Large intestine (tissue), 3 donors: ENCODE data around the gene HYAL1. TPM values are rescaled to one million over a fixed set of nuclear protein-coding genes. Genes with fewer than 3 reads are reported as not detected.
"Not testable (repeated sequence)": the region's sequence is repeated elsewhere in the genome, so short reads cannot be mapped to it uniquely, and the experiment has no call there.

Experiments used
- DNase-seq, 2 donors: peaks; one replicate each; pipeline versions ENCODE4 v3.0.0 to v3.0.0-alpha.2; 2013
- H3K27ac ChIP-seq: one replicate; pipeline ENCODE4 v1.5.1; 2013; ENCODE audit warnings: low read length
- H3K27me3 ChIP-seq: 2 replicates; pipeline ENCODE4 v1.6.1; 2013; ENCODE audit warnings: low read length; ENCODE audit not compliant: control insufficient read depth, insufficient read depth
- H3K36me3 ChIP-seq: 2 replicates; pipeline ENCODE4 v1.6.1; 2013; ENCODE audit warnings: low read length; ENCODE audit not compliant: control insufficient read depth, insufficient read depth
- H3K4me1 ChIP-seq: one replicate; pipeline ENCODE4 v1.6.1; 2013; ENCODE audit warnings: low read length; ENCODE audit not compliant: control insufficient read depth, insufficient read depth
- H3K4me3 ChIP-seq: one replicate; pipeline ENCODE4 v1.5.1; 2013; ENCODE audit warnings: low read length
- H3K9me3 ChIP-seq: one replicate; pipeline ENCODE4 v1.6.1; 2013; ENCODE audit warnings: mild to moderate bottlenecking, low read depth, low read length, moderate library complexity; ENCODE audit not compliant: control insufficient read depth
- WGBS: methylation state at CpG from one replicate; pipeline ENCODE4 v1.1.5; 2013; ENCODE audit warnings: low lambda C conversion rate; ENCODE audit not compliant: insufficient coverage; 5-methylcytosine and 5-hydroxymethylcytosine counted together
- polyA plus RNA-seq: library from polyadenylated mRNA; unstranded; fragments of 120-200 nt; gene quantifications from one replicate; pipeline ENCODE4 v1.2.1, GENCODE V29; 2013

HYAL1 gene
- polyA plus RNA-seq, 1 donor = 2.1 TPM

GRCh38 chr3:50294089-50294488, 9.3 kb downstream of the HYAL1 start:
- WGBS = no CpG with 5 or more reads among the region's 4 CpGs
- DNase-seq = no peak
- Histone ChIP-seq H3K4me3 (no peak overlapping the region), H3K27ac (no peak overlapping the region), H3K4me1 (peaks cover 32% of the 10 kb centered on the region), H3K9me3 (no peaks in the 10 kb centered on the region), H3K27me3 (no peaks in the 10 kb centered on the region), H3K36me3 (peaks cover 13% of the 10 kb centered on the region)

GRCh38 chr3:50293079-50293801, 10.1 kb downstream of the HYAL1 start:
- no CpG with 5 or more reads among the region's 12 CpGs for WGBS
- no peak for DNase-seq
- H3K4me1 ChIP-seq = peaks cover 25% of the 10 kb centered on the region
- peak overlapping the region; percentile 50 for H3K27ac ChIP-seq
- no peaks in the 10 kb centered on the region for H3K27me3 ChIP-seq
- no peak overlapping the region for H3K4me3 ChIP-seq
- H3K36me3 ChIP-seq = peaks cover 22% of the 10 kb centered on the region
- no peaks in the 10 kb centered on the region for H3K9me3 ChIP-seq

- no peaks in the 10 kb centered on the region for H3K9me3 ChIP-seq
- peak; percentile 99 for DNase-seq
- H3K27me3 ChIP-seq = no peaks in the 10 kb centered on the region
- peaks cover 21% of the 10 kb centered on the region for H3K4me1 ChIP-seq
- peaks cover 30% of the 10 kb centered on the region for H3K36me3 ChIP-seq
- no CpG with 5 or more reads among the region's 67 CpGs for WGBS
- H3K27ac ChIP-seq = peak within 1 kb of the TSS; percentile 58
- H3K4me3 ChIP-seq = peak within 1 kb of the TSS; percentile 74
Observed at GRCh38 chr3:50292159-50293078, 11.0 kb downstream of the HYAL1 start, which contains the start of gene IFRD2. Gene IFRD2, minus strand, starts transcription at chr3:50292429. Its CDS starts 155 bp downstream, at chr3:50292274.

GRCh38 chr3:50290161-50290641, 13.2 kb downstream of the HYAL1 start:
- WGBS = 90% methylated on average over 2 of the region's 16 CpGs
- DNase-seq = no peak
- H3K36me3 ChIP-seq = peaks cover 38% of the 10 kb centered on the region

GRCh38 chr3:50289130-50289529, 14.2 kb downstream of the HYAL1 start:
- Histone ChIP-seq H3K27ac (no peak overlapping the region), H3K4me3 (no peak overlapping the region), H3K36me3 (peaks cover 38% of the 10 kb centered on the region), H3K4me1 (peaks cover 21% of the 10 kb centered on the region), H3K27me3 (no peaks in the 10 kb centered on the region), H3K9me3 (no peaks in the 10 kb centered on the region)
- no CpG with 5 or more reads among the region's 6 CpGs for WGBS
- DNase-seq = no peak

More at GRCh38 chr3:50290161-50290641, 13.2 kb downstream of the HYAL1 start:
- H3K27me3 ChIP-seq = no peaks in the 10 kb centered on the region
- H3K4me3 ChIP-seq = no peak overlapping the region
- H3K4me1 ChIP-seq = peaks cover 21% of the 10 kb centered on the region
- peak overlapping the region; percentile 30 for H3K27ac ChIP-seq
- H3K9me3 ChIP-seq = no peaks in the 10 kb centered on the region

GRCh38 chr3:50288387-50289007, 14.9 kb downstream of the HYAL1 start:
- Histone ChIP-seq H3K27me3 (no peaks in the 10 kb centered on the region), H3K4me1 (peaks cover 21% of the 10 kb centered on the region), H3K9me3 (no peaks in the 10 kb centered on the region), H3K4me3 (no peak overlapping the region), H3K36me3 (peaks cover 38% of the 10 kb centered on the region), H3K27ac (no peak overlapping the region)
- no CpG with 5 or more reads among the region's 23 CpGs for WGBS
- DNase-seq = no peak

GRCh38 chr3:50287262-50287661, 16.1 kb downstream of the HYAL1 start:
- no peak overlapping the region for H3K4me3 ChIP-seq
- peaks cover 15% of the 10 kb centered on the region for H3K4me1 ChIP-seq
- no CpG with 5 or more reads among the region's 1 CpG for WGBS
- no peaks in the 10 kb centered on the region for H3K27me3 ChIP-seq
- H3K9me3 ChIP-seq = no peaks in the 10 kb centered on the region
- DNase-seq = no peak
- H3K27ac ChIP-seq = no peak overlapping the region
- H3K36me3 ChIP-seq = peaks cover 38% of the 10 kb centered on the region

GRCh38 chr3:50286322-50287227, 16.8 kb downstream of the HYAL1 start:
- Histone ChIP-seq H3K4me1 (peaks cover 14% of the 10 kb centered on the region), H3K27me3 (no peaks in the 10 kb centered on the region), H3K9me3 (no peaks in the 10 kb centered on the region), H3K4me3 (no peak overlapping the region), H3K27ac (no peak overlapping the region), H3K36me3 (peaks cover 38% of the 10 kb centered on the region)
- no peak for DNase-seq
- no CpG with 5 or more reads among the region's 28 CpGs for WGBS

- H3K27me3 ChIP-seq, H3K27ac ChIP-seq, H3K4me3 ChIP-seq, H3K9me3 ChIP-seq, H3K4me1 ChIP-seq, DNase-seq: not testable (repeated sequence)
- peaks cover 25% of the 10 kb centered on the region for H3K36me3 ChIP-seq
- WGBS = no CpG with 5 or more reads among the region's 6 CpGs
Observed at GRCh38 chr3:50284121-50284520, 19.3 kb downstream of the HYAL1 start.
